Amniotic epithelial cell (primary cell): ENCODE results near the gene SETD1A.
A peak's percentile ranks its signal among the peaks of the same experiment; 100 is the strongest.

Experiments
- DNase-seq: peaks from one replicate; pipeline ENCODE4 v3.0.0-alpha.2; 2010; ENCODE audit warnings: low read depth

The SETD1A gene

DNA sequence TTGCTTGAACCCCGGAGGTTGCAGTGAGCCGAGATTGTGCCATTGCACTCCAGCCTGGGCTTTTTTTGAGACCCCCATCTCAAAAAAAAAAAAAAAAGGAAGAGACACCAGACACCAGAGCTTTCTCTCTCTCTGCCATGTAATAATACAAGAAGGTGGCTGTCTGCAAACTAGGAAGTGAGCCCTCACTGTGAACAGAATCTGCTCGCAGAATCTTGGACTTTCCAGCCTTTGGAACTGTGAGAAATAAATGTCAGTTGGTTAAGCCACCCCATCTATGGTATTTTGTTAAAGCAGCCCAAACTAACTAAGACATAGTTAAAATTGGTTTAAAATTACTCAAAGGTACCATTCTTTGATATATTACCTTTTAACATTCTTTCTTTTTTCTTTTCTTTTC is 63.0 kb downstream of the SETD1A start:
- DNase-seq: no peak

DNA sequence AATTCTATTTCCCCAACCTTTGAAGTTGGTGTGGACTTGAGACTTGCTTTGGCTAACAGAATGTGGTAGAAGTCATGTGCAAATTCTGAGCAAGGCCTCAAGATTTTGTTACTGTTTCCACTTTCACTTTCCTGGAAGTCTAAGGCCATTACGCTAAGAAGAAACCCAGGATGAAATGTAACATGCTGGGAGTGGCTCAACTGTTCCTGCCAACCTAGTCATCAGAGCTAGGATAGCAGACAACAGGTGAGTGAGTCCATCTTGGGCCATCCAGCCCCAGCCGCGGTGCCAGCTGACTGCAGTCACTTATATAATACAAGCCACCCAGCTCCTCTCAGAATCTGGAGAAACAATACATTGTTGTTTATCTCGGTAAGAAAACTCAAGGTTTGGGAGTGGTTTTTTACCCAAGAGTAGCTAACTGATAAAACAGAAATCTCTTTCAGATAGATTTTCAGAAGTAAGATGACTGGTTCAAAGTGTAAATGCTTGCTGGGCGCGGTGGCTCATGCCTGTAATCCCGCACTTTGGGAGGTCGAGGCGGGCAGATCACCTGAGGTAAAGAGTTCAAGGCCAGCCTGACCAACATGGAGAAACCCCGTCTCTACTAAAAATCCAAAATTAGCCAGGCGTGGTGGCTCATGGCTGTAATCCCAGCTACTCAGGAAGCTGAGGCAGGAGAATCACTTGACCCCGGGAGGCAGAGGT is 65.1 kb downstream of the SETD1A start:
- no peak for DNase-seq

DNA sequence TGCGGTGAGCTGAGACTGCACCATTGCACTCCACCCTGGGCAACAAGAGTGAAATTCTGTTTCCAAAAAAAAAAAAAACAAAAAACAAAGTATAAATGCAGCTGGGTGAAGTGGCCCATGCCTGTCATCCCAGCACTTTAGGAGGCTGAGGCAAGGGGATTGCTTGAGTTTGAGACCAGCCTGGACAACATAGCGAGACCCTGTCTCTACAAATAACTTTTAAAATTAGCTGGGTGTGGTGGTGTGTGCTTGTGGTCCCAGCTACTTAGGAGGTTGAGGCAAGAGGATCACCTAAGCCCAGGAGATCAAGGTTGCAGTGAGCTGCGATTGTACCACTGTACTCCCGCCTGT is 65.7 kb downstream of the SETD1A start:
- no peak for DNase-seq

DNA sequence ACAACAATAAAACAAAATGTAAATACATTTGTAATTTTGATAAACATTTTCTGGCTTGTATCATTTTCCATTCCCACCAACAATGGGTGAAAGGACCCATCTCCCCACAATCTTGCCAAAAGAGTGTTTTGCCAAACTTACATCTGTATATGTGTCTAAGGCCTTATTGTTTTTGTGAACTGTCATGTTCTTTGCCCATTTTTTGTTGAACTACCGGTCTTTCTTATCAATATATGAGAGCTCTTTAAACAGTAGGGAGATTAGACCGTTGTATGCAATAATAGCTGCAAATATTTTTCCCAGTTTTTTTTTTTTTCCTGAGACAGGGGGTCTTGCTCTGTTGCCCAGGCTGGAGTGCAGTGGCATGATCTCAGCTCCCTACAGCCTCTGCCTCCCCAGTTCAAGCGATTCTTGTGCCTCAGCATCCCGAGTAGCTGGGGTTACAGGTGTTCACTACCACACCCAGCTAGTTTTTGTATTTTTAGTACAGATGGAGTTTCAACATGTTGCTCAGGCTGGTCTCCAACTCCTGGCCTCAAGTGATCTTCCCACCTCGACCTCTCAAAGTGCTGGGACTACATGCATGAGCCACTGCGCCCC is 66.2 kb downstream of the SETD1A start:
- no peak for DNase-seq

DNA sequence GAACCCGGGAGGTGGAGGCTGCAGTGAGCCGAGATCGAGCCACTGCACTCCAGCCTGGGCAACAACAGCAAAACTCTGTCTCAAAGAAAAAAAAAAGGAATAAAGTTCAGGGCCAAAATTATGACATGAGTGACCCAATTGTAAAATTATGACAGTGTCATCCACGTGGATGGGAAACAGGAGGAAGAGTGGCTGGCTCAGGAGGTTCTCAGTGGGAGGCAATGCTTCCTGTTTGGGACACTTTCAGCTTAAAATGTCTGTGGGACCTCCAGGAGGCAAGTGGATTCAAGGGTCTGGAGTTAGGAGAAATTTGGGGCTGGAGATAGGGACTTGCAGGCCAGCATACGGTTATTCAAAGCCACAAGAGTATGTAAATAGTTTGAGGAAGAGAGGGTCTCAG is 67.8 kb downstream of the SETD1A start:
- no peak for DNase-seq

DNA sequence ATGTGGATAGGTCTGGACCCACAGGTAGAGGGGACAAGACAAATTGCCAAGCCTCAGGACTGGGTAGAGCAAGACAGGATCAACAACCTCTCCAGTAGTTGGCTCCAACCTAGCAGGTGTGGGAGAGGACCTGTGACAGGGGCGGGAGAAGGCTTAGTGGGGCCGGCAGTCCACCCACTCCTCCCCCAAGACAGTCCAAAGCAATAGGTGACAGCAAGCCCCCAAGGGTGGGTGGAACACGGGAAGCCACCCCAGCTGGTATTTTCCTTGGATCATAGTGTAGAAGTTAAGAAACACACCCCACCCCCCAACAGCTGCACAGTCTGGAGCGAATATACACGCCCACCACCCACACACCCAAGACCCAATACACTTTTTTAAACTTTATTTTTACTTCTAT is 71.7 kb downstream of the SETD1A start:
- DNase-seq: no peak

DNA sequence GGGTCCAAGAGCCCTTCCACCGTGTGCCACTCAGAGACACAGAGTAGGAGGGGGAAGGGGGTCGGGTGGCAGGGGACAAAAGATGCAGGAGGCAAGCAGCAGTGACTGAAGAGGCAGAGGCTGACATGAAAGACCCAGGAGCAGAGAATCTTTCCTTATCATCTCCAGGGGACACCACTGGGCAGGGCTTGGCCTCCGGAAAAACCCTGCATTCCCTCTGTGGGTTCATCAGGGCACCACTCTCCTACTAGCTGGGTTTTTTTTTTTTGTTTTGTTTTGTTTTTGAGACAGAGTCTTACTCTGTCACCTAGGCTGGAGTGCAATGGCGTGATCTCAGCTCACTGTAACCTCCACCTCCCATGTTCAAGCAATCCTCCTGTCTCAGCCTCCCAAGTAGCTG is 73.7 kb downstream of the SETD1A start:
- no peak for DNase-seq

DNA sequence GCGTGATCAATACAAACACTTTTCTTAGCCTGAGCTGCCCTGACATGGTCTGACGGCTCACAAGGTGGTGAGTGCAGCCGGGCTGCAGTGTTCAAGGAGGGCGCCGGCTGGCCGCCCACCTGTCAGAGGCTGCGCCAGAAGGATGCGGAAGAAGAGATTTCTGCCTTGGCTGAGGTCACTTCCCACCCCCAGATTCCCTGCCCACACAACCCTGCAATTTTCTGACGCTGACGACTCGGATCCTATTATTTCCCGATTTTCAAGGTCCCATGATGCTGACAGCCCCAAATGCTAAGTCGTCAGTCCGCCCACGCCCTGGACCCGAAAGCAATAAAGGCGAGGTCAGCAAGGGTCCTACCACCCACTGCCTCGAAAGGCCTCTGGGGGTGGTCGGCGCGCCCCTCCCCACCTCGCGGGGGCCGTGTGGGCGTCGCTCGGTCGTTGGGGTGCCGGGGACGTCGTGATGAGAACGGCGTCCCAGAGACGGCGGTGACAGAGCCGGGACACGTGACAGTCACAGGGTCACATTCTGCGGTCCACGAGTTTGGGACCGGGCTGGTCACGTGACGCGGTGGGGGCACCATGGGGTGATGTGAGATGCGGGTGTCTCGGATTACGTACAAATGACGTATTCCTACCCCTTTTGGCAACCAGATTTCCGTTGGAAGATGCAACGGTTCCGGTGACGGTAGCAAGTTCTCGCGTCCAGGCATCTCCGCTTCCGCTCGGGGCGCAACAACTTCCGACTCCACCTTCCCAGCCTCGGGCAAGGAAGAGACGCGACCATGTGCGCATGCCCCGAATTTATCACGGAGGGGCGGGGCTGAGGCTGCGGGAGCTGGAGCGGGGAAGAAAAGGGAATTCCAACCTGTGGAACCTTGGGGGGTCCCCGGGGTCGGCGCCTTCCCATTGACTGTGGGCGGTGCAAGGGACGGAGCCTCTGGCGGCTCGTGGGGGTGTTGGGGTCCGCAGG is 75.5 kb downstream of the SETD1A start, which contains the start of gene STX4:
TSS of gene STX4 (plus strand) at position 823 of the 973 bp plus-strand sequence. CDS start 248 bp downstream, outside the sequence.
- peak; percentile 97 for DNase-seq

DNA sequence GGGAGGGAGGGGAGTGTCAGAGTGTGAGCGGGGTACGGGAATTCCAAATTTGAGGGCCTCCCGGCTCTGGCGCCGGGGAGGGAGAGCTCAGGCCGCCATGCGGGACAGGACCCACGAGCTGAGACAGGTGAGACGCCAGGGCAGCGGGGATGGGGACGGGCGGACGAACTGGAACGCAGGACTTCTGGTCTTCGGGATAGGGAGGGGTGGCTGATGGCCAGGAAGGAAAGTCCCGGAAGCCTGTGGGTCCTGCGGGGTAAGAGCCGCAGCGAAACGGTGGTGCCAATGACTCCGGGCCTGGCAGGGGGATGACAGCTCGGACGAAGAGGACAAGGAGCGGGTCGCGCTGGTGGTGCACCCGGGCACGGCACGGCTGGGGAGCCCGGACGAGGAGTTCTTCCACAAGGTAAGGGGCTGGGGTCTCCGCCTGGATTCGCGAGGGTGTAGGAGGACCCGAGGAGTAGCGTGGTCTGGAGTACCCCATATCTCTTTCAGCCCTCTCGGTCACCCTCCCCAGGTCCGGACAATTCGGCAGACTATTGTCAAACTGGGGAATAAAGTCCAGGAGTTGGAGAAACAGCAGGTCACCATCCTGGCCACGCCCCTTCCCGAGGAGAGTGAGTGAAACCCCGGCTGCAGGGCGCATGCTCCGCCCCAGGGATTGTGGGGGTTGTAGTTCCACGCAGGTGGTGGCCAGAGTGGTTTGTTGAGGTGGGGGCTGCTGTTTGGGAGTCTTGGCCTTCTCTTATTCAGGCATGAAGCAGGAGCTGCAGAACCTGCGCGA is 76.3 kb downstream of the SETD1A start:
- peak; percentile 63 for DNase-seq
